ENCODE results near the gene METAP2.

- TF ChIP-seq TAF1 (IDR thresholded peaks at IDR 0.05; ENCODE audit: borderline replicate concordance, insufficient read depth, low read length) (no peak), POLR2AphosphoS5 (IDR thresholded peaks at IDR 0.05; ENCODE audit: low read depth, low read length) (no peak)
Measured at GRCh38 chr12:95557625-95558024, 83.7 kb downstream of the METAP2 start.
